ENCODE data around the gene MEST. TPM values are rescaled to one million over a fixed set of nuclear protein-coding genes. Genes with fewer than 3 reads are reported as not detected.

The MEST gene
- total and polyA plus RNA-seq, 2 donors (not counting 1 experiment from before 2014, with no cell fraction given): 2.5 to 6.6 TPM

DNA sequence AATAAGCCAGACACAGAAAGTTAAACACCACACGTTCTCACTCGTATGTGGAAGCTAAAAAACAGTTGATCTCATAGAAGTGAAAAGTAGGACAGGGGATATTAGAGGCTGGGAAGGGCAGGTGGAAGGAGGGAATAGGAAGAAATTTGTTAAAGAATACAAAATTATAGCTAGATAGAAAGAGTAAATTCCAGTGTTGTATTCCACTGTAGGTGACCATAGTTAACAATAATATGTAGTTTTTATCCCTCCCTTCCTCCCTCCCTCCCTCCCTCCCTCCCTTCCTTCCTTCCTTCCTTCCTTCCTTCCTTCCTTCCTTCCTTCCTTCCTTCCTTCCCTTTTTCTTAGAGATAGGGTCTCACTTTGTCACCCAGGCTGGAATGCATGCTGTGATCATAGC is 19.9 kb upstream of the MEST start:
- Mint-ChIP-seq H3K27me3 (peaks cover 20% of the 10 kb centered on the region), H3K4me1 (peaks cover 13% of the 10 kb centered on the region), H3K9me3 (ENCODE audit: insufficient read depth) (no peaks in the 10 kb centered on the region), H3K27ac (no peak overlapping the region), H3K4me3 (no peak overlapping the region)
- no peaks in the 10 kb centered on the region for H4K20me1 ChIP-seq (ENCODE audit: control insufficient read depth, insufficient read depth, low read length, poor library complexity, severe bottlenecking)
- H3K4me2 ChIP-seq (replicated peaks; ENCODE audit: low read depth, low read length, poor library complexity, severe bottlenecking): no peak overlapping the region
- ChIA-PET POLR2A (no interaction called here), CTCF (interaction anchor here (1.3 to 1.4 kb wide), 2 partner anchors 12 to 13 kb away, joined by 3 to 5 read pairs; no protein-coding TSS in a partner anchor)
- DNase-seq (no peak), ATAC-seq (ENCODE audit: low read depth) (no peak)
- 100% methylated on average over 2 of the region's 2 CpGs for WGBS (ENCODE audit: insufficient coverage)
- no peaks in the 10 kb centered on the region for H3K79me2 ChIP-seq (ENCODE audit: control insufficient read depth, insufficient read depth, low read length)
- H3K9ac ChIP-seq (ENCODE audit: low read length): no peak overlapping the region
- TF ChIP-seq, protein P1, sequence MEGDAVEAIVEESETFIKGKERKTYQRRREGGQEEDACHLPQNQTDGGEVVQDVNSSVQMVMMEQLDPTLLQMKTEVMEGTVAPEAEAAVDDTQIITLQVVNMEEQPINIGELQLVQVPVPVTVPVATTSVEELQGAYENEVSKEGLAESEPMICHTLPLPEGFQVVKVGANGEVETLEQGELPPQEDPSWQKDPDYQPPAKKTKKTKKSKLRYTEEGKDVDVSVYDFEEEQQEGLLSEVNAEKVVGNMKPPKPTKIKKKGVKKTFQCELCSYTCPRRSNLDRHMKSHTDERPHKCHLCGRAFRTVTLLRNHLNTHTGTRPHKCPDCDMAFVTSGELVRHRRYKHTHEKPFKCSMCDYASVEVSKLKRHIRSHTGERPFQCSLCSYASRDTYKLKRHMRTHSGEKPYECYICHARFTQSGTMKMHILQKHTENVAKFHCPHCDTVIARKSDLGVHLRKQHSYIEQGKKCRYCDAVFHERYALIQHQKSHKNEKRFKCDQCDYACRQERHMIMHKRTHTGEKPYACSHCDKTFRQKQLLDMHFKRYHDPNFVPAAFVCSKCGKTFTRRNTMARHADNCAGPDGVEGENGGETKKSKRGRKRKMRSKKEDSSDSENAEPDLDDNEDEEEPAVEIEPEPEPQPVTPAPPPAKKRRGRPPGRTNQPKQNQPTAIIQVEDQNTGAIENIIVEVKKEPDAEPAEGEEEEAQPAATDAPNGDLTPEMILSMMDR (IDR thresholded peaks at IDR 0.05): no peak
- TF ChIP-seq EZH2 (IDR thresholded peaks at IDR 0.05; ENCODE audit: borderline replicate concordance, insufficient read depth, low read depth, low read length, poor library complexity, severe bottlenecking): no peak
- no peak overlapping the region for H3K4me3 ChIP-seq (ENCODE audit: control extremely low read depth in 1 of 5, extremely low read depth in 1 of 5, insufficient read depth in 1 of 5, low read depth in 2 of 5, low read length in 4 of 5)
- intact Hi-C loops (cut with micrococcal nuclease): no loop called here
- H3K27ac ChIP-seq (ENCODE audit: low read length in 2 of 2): no peak overlapping the region
- H3K9me3 ChIP-seq (ENCODE audit: control extremely low read depth in 1 of 3, control insufficient read depth in 2 of 3, insufficient read depth in 1 of 3, low read length in 2 of 3): no peaks in the 10 kb centered on the region
- H3K36me3 ChIP-seq (replicated peaks in 1 of 2; ENCODE audit: control extremely low read depth in 1 of 2, control insufficient read depth in 1 of 2, extremely low read depth in 1 of 2, insufficient read depth in 2 of 2, low read length in 1 of 2): no peaks in the 10 kb centered on the region
- no peak overlapping the region for H2AFZ ChIP-seq (ENCODE audit: insufficient read depth, low read depth, low read length, poor library complexity, severe bottlenecking)
- peaks cover 0 to 4% (median 2%) of the 10 kb centered on the region in 4 experiments for H3K27me3 ChIP-seq (replicated peaks in 1 of 4; ENCODE audit: control extremely low read depth in 1 of 4, control insufficient read depth in 3 of 4, insufficient read depth in 4 of 4, low read length in 3 of 4)
- H3K4me1 ChIP-seq (ENCODE audit: control insufficient read depth in 2 of 2, insufficient read depth in 2 of 2, low read length in 2 of 2): peaks cover 6 to 11% of the 10 kb centered on the region in 2 donors

DNA sequence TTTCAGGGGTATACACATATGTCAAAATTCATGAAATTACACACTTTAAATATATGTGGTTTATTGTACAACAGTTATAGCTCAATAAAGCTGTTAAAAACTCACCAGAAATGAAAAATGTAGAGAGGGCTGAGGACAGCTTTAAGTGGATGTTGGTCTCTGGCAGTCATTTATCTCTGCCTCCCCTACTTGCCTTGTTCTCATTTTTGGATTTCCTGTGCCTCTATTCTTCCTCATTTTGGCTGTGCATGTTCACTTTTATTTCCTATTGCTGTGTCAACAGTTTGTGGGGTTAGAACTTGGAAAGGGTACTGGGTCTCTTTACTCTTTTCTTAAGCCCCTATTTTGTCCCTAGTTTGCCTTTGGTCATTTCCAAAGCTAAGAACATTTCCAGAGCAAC is 18.6 kb upstream of the MEST start:
- peak; percentile 29 for DNase-seq
- Histone ChIP-seq H4K20me1 (ENCODE audit: control insufficient read depth, insufficient read depth, low read length, poor library complexity, severe bottlenecking) (no peaks in the 10 kb centered on the region), H3K79me2 (ENCODE audit: control insufficient read depth, insufficient read depth, low read length) (no peaks in the 10 kb centered on the region), H3K9ac (ENCODE audit: low read length) (no peak overlapping the region), H3K27me3 (replicated peaks in 1 of 4; ENCODE audit: control extremely low read depth in 1 of 4, control insufficient read depth in 3 of 4, insufficient read depth in 4 of 4, low read length in 3 of 4) (peaks cover 0 to 4% (median 1%) of the 10 kb centered on the region in 4 experiments), H3K9me3 (ENCODE audit: control extremely low read depth in 1 of 3, control insufficient read depth in 2 of 3, insufficient read depth in 1 of 3, low read length in 2 of 3) (no peaks in the 10 kb centered on the region), H2AFZ (ENCODE audit: insufficient read depth, low read depth, low read length, poor library complexity, severe bottlenecking) (peak overlapping the region; percentile 20), H3K4me3 (ENCODE audit: control extremely low read depth in 1 of 5, extremely low read depth in 1 of 5, insufficient read depth in 1 of 5, low read depth in 2 of 5, low read length in 4 of 5) (no peak overlapping the region), H3K4me2 (replicated peaks; ENCODE audit: low read depth, low read length, poor library complexity, severe bottlenecking) (no peak overlapping the region), H3K4me1 (ENCODE audit: control insufficient read depth in 2 of 2, insufficient read depth in 2 of 2, low read length in 2 of 2) (peaks cover 6 to 11% of the 10 kb centered on the region in 2 donors), H3K27ac (ENCODE audit: low read length in 2 of 2) (no peak overlapping the region), H3K36me3 (replicated peaks in 1 of 2; ENCODE audit: control extremely low read depth in 1 of 2, control insufficient read depth in 1 of 2, extremely low read depth in 1 of 2, insufficient read depth in 2 of 2, low read length in 1 of 2) (no peaks in the 10 kb centered on the region)
- ChIA-PET POLR2A (no interaction called here), CTCF (interaction anchor here (0.8 to 2.0 kb wide), 2 partner anchors 14 to 33 kb away, joined by 3 to 5 read pairs; partner anchors contain the start of gene CEP41)
- Mint-ChIP-seq H3K4me3 (no peak overlapping the region), H3K27ac (peak overlapping the region; percentile 8), H3K4me1 (peaks cover 13% of the 10 kb centered on the region), H3K9me3 (ENCODE audit: insufficient read depth) (no peaks in the 10 kb centered on the region), H3K27me3 (peaks cover 15% of the 10 kb centered on the region)
- intact Hi-C loops (cut with micrococcal nuclease): no loop called here
- no peak for ATAC-seq (ENCODE audit: low read depth)
- TF ChIP-seq EZH2 (IDR thresholded peaks at IDR 0.05; ENCODE audit: borderline replicate concordance, insufficient read depth, low read depth, low read length, poor library complexity, severe bottlenecking): no peak
- TF ChIP-seq, protein P1 (IDR thresholded peaks at IDR 0.05): no peak

Data from B cell (primary cell).